HCT116 (cell line): ENCODE results near the gene BCR.

Source experiments
- FOSL1 ChIP-seq: IDR thresholded peaks from 2 replicates; pipeline ENCODE4 v1.6.1; 2012; ENCODE audit warnings: low read depth
- POLR2AphosphoS5 ChIP-seq: IDR thresholded peaks from 2 replicates; pipeline ENCODE4 v1.6.1; 2011; ENCODE audit warnings: mild to moderate bottlenecking, low read depth, low read length, moderate library complexity
- TF ChIP-seq, protein P1 (sequence below), 3 experiments: fragments of 200-600 bp in 1 of 3; sonication (generic) in 1 of 3; IDR thresholded peaks in 2 of 3; conservative IDR thresholded peaks in 1 of 3; 2 replicates each; pipeline ENCODE4 v1.5.1; 2012 to 2017; ENCODE audit warnings: low read depth in 2 of 3, low read length in 2 of 3, antibody characterized with exemption in 1 of 3, borderline replicate concordance in 1 of 3, control low read depth in 1 of 3, mild to moderate bottlenecking in 1 of 3, mixed read lengths in 1 of 3, mixed run types in 1 of 3, moderate library complexity in 1 of 3; ENCODE audit not compliant: insufficient read depth in 1 of 3

- TF ChIP-seq, protein P1, sequence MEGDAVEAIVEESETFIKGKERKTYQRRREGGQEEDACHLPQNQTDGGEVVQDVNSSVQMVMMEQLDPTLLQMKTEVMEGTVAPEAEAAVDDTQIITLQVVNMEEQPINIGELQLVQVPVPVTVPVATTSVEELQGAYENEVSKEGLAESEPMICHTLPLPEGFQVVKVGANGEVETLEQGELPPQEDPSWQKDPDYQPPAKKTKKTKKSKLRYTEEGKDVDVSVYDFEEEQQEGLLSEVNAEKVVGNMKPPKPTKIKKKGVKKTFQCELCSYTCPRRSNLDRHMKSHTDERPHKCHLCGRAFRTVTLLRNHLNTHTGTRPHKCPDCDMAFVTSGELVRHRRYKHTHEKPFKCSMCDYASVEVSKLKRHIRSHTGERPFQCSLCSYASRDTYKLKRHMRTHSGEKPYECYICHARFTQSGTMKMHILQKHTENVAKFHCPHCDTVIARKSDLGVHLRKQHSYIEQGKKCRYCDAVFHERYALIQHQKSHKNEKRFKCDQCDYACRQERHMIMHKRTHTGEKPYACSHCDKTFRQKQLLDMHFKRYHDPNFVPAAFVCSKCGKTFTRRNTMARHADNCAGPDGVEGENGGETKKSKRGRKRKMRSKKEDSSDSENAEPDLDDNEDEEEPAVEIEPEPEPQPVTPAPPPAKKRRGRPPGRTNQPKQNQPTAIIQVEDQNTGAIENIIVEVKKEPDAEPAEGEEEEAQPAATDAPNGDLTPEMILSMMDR (IDR thresholded peaks at IDR 0.05 in 2 of 3, conservative IDR thresholded peaks at IDR 0.05 in 1 of 3; ENCODE audit: borderline replicate concordance in 1 of 3, insufficient read depth in 1 of 3, low read depth in 2 of 3, low read length in 2 of 3): no peak
- TF ChIP-seq FOSL1 (no peak), POLR2AphosphoS5 (no peak)
Observed at GRCh38 chr22:23275751-23276150, 95.4 kb downstream of the BCR start.
